ENCODE data around the gene SEMA5B. TPM values are rescaled to one million over a fixed set of nuclear protein-coding genes. Genes with fewer than 3 reads are reported as not detected.

SEMA5B gene
- total RNA-seq, 1 experiment from 2014 or later = 9.4 TPM

- no peak overlapping the region for H2BK20ac ChIP-seq (ENCODE audit: low read depth, low read length, poor library complexity, severe bottlenecking)
- H3K79me1 ChIP-seq (ENCODE audit: insufficient read depth, low read depth, low read length, poor library complexity, severe bottlenecking) = no peaks in the 10 kb centered on the region
- H3K4ac ChIP-seq (ENCODE audit: low read depth, low read length) = no peak overlapping the region
- no peaks in the 10 kb centered on the region for H3K9me3 Mint-ChIP-seq
- H3K9ac ChIP-seq (ENCODE audit: extremely low read depth, insufficient read length, low read length) = no peak overlapping the region
- H2BK5ac ChIP-seq (ENCODE audit: insufficient read length, low read length) = no peak overlapping the region
- no peak overlapping the region for H3T11ph ChIP-seq (ENCODE audit: low read length)
- no peak overlapping the region for H2AK5ac ChIP-seq (ENCODE audit: insufficient read length, low read length)
- H2AFZ ChIP-seq (ENCODE audit: low read length) = no peak overlapping the region
- H2BK12ac ChIP-seq (ENCODE audit: insufficient read length, low read depth, low read length) = no peak overlapping the region
- no peaks in the 10 kb centered on the region for H4K20me1 ChIP-seq (ENCODE audit: control insufficient read depth, insufficient read depth, insufficient read length)
- H2BK120ac ChIP-seq (ENCODE audit: low read depth, low read length, poor library complexity, severe bottlenecking) = no peak overlapping the region
- H3K4me2 ChIP-seq (ENCODE audit: insufficient read depth, insufficient read length, low read length) = no peak overlapping the region
- H3K27me3 ChIP-seq (ENCODE audit: insufficient read depth, low read length) = no peaks in the 10 kb centered on the region
- H3K27ac Mint-ChIP-seq = no peak overlapping the region
- no peak overlapping the region for H2BK15ac ChIP-seq (ENCODE audit: low read depth, low read length)
- H3K4me1 ChIP-seq (ENCODE audit: insufficient read depth, low read length) = no peaks in the 10 kb centered on the region
- no peak overlapping the region for H3K4me3 Mint-ChIP-seq
- no peak overlapping the region for H3K56ac ChIP-seq (ENCODE audit: insufficient read length, low read depth, low read length)
- H3K36me3 Mint-ChIP-seq (ENCODE audit: insufficient read depth in 1 of 3, low read depth in 3 of 3) = peaks cover 0 to 16% (median 0%) of the 10 kb centered on the region in 3 experiments; a peak in 3 of 7 replicates
- H4K91ac ChIP-seq (ENCODE audit: insufficient read length, low read depth, low read length) = no peak overlapping the region
- peaks cover 6% of the 10 kb centered on the region for H3K27me3 Mint-ChIP-seq (ENCODE audit: low read depth)
- H3K18ac ChIP-seq (ENCODE audit: insufficient read length, low read depth, low read length) = no peak overlapping the region
- H3K9me3 ChIP-seq (ENCODE audit: control insufficient read depth, low read depth, low read length) = no peaks in the 10 kb centered on the region
- DNase-seq = no peak
- no peak overlapping the region for H4K8ac ChIP-seq (replicated peaks; ENCODE audit: insufficient read length, low read depth, low read length)
- peaks cover 8 to 29% of the 10 kb centered on the region in 2 experiments; a peak in 3 of 4 replicates for H3K4me1 Mint-ChIP-seq
- no peaks in the 10 kb centered on the region for H3K23me2 ChIP-seq (ENCODE audit: insufficient read length, low read depth, low read length, poor library complexity, severe bottlenecking)
- TF ChIP-seq CTCF (conservative IDR thresholded peaks at IDR 0.05) = no peak
- no peak overlapping the region for H4K5ac ChIP-seq (ENCODE audit: insufficient read length, low read depth, low read length)
- no peak overlapping the region for H3K27ac ChIP-seq (ENCODE audit: insufficient read length, low read depth, low read length)
- H3K14ac ChIP-seq (ENCODE audit: insufficient read depth, low read length) = no peak overlapping the region; the same call in 1 of the 2 replicates
- no CpG with 5 or more reads among the region's 6 CpGs for WGBS (ENCODE audit: extremely low coverage, insufficient read length, low lambda C conversion rate)
- H3K79me2 ChIP-seq (ENCODE audit: insufficient read depth, low read length) = no peaks in the 10 kb centered on the region
- no peak overlapping the region for H3K23ac ChIP-seq (ENCODE audit: insufficient read length, low read depth, low read length)
These were observed 13.7 kb downstream of the SEMA5B start for GRCh38 chr3:123013876-123014275.

Data from H9 (cell line).